ENCODE measurements around the gene CLASRP.

DNA sequence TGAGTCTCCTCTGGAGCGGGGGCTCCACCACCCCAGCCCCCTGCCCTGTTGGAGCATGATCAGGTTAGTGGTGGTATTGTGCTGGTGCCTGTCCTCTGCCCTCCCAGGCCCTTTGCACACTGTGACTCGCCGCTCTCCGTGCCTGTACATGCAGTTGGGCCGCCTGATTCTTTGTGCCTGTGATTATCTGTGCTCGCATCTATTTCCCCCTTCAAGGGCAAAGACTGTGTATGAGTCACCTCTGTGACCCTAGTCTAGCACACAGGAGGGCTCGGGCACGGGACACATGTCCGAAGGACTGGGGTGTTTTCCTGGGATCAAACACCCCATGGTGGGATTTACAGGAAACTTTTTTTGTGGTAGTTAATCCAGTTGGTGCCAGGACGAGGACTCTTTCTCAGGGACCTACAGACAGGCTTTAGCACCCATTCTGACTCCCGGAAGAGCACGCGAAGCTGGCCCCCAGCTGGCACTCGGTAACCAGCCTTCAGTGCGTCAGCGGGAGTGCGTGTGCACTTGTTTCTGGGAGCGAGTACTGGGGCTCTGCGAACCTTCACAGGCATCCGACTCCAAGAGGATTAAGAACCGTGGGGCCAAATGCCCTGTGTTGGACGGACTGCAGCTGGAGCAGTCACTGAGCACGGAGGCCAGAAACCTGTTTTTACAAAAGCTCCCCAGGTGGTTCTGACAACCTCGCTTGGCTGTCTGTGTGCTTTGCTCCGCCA lies 60.8 kb downstream of the CLASRP start:
- TF ChIP-seq, protein P1, sequence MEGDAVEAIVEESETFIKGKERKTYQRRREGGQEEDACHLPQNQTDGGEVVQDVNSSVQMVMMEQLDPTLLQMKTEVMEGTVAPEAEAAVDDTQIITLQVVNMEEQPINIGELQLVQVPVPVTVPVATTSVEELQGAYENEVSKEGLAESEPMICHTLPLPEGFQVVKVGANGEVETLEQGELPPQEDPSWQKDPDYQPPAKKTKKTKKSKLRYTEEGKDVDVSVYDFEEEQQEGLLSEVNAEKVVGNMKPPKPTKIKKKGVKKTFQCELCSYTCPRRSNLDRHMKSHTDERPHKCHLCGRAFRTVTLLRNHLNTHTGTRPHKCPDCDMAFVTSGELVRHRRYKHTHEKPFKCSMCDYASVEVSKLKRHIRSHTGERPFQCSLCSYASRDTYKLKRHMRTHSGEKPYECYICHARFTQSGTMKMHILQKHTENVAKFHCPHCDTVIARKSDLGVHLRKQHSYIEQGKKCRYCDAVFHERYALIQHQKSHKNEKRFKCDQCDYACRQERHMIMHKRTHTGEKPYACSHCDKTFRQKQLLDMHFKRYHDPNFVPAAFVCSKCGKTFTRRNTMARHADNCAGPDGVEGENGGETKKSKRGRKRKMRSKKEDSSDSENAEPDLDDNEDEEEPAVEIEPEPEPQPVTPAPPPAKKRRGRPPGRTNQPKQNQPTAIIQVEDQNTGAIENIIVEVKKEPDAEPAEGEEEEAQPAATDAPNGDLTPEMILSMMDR (conservative IDR thresholded peaks at IDR 0.05; ENCODE audit: low read length) = no peak
- TF ChIP-seq EZH2phosphoT487 (IDR thresholded peaks at IDR 0.05; ENCODE audit: borderline replicate concordance, low read depth, low read length) = no peak
